Panc1 (cell line): Measurements from ENCODE around the gene CMIP. TPM values are rescaled to one million over a fixed set of nuclear protein-coding genes. Genes with fewer than 3 reads are reported as not detected.

Experiments
- ATAC-seq: fragments of 200-7000 bp; cut with Tn5 transposase; 2 replicates; pipeline ENCODE4 v1.9.1; 2020; ENCODE audit warnings: mild to moderate bottlenecking, moderate library complexity
- BruUV-seq: library from RNA; stranded (reverse); fragments of 400-500 nt; replicated peaks from 2 replicates; lab custom pipeline; 2021; lab: Mats Ljungman, UMichigan
- CTCF ChIA-PET: fragments of 300-600 bp; sonication (Branson Sonifier 250); formaldehyde crosslinking; loops from one replicate; lab custom pipeline; 2022; ENCODE audit warnings: antibody characterized with exemption; lab: Charles Lee
- POLR2A ChIA-PET: fragments of 300-600 bp; sonication (Branson Sonifier 250); formaldehyde crosslinking; loops from one replicate; lab custom pipeline; 2022; ENCODE audit warnings: antibody characterized with exemption; lab: Charles Lee
- DNase-seq: peaks from one replicate; pipeline ENCODE4 v3.0.0-alpha.2; 2010; ENCODE audit warnings: low read depth, low spot score
- H3K27ac ChIP-seq: 2 replicates; pipeline ENCODE4 v1.5.1; 2011; ENCODE audit warnings: mild to moderate bottlenecking, low read length, inconsistent platforms
- H3K27me3 ChIP-seq: fragments of 200-500 bp; sonication (Bioruptor generic); 2 replicates; pipeline ENCODE4 v1.6.0; 2014; ENCODE audit warnings: low read length, inconsistent platforms; ENCODE audit not compliant: control insufficient read depth, insufficient read depth
- H3K36me3 ChIP-seq: fragments of 200-500 bp; sonication (Bioruptor generic); 2 replicates; pipeline ENCODE4 v1.5.1; 2014; ENCODE audit warnings: inconsistent platforms, mild to moderate bottlenecking, low read length, moderate library complexity; ENCODE audit not compliant: control insufficient read depth, insufficient read depth
- H3K4me1 ChIP-seq: 2 replicates; pipeline ENCODE4 v1.5.1; 2011; ENCODE audit warnings: inconsistent platforms, mild to moderate bottlenecking, low read length, moderate library complexity; ENCODE audit not compliant: control insufficient read depth, insufficient read depth
- H3K4me3 ChIP-seq, 2 experiments: 2 replicates each; pipeline ENCODE4 v1.5.1; 2011 to 2012; ENCODE audit warnings: low read depth in 2 of 2, low read length in 2 of 2, mild to moderate bottlenecking in 2 of 2, inconsistent platforms in 1 of 2, moderate library complexity in 1 of 2
- H3K9me3 ChIP-seq: fragments of 200-500 bp; sonication (Bioruptor generic); 2 replicates; pipeline ENCODE4 v1.5.1; 2014; ENCODE audit warnings: low read depth, mild to moderate bottlenecking, inconsistent platforms, low read length, moderate library complexity; ENCODE audit not compliant: control insufficient read depth, insufficient read depth
- CTCF ChIP-seq: fragments of 450-650 bp; IDR thresholded peaks from 2 replicates; pipeline ENCODE4 v1.5.1; 2017; ENCODE audit warnings: mild to moderate bottlenecking
- POLR2AphosphoS5 ChIP-seq: IDR thresholded peaks from 2 replicates; pipeline ENCODE4 v1.6.1; 2012; ENCODE audit warnings: mild to moderate bottlenecking, low read depth, low read length, moderate library complexity
- REST ChIP-seq, 2 experiments: IDR thresholded peaks; 2 replicates each; pipeline ENCODE4 v1.6.1; 2011 to 2012; ENCODE audit warnings: low read depth in 2 of 2, control low read depth in 1 of 2, low read length in 1 of 2, mild to moderate bottlenecking in 1 of 2, moderate library complexity in 1 of 2; ENCODE audit not compliant: insufficient read depth in 1 of 2
- SIN3A ChIP-seq: IDR thresholded peaks from 2 replicates; pipeline ENCODE4 v1.6.1; 2012; ENCODE audit warnings: low read depth, mild to moderate bottlenecking, low read length, moderate library complexity, borderline replicate concordance; ENCODE audit not compliant: insufficient read depth
- TCF7L2 ChIP-seq: IDR thresholded peaks from 2 replicates; pipeline ENCODE4 v1.6.1; 2011; ENCODE audit warnings: mild to moderate bottlenecking, low read depth, low read length, inconsistent platforms
- in situ Hi-C: cut with HindIII; loops from 2 replicates; pipeline ENCODE4 v1.10.0; 2016; ENCODE audit warnings: low sequenced_read_pairs, low pct_unique_long_range_greater_than_20kb
- intact Hi-C: fragments of 100-400 bp; cut with micrococcal nuclease; formaldehyde crosslinking; loops from one replicate; pipeline ENCODE4 v1.10.0; 2022; ENCODE audit not compliant: unreplicated experiment
- total RNA-seq: library from RNA; stranded (reverse); gene quantifications from one replicate; pipeline ENCODE4 v1.2.1, GENCODE V29; 2021; ENCODE audit not compliant: unreplicated experiment

CMIP gene
- total RNA-seq, 1 experiment from 2014 or later, result 49.7 TPM

- intact Hi-C loops, result no loop called here
- DNase-seq (no peak), ATAC-seq (no peak; the same call in 1 of the 2 replicates)
- BruUV-seq, result no TSS peak
- in situ Hi-C loops, result no loop called here
- ChIA-PET POLR2A (no interaction called here), CTCF (no interaction called here)
- no peaks in the 10 kb centered on the region for H3K9me3 ChIP-seq
- H3K36me3 ChIP-seq, result no peaks in the 10 kb centered on the region
- no peak overlapping the region for H3K27ac ChIP-seq
- TF ChIP-seq POLR2AphosphoS5, result no peak
- TF ChIP-seq SIN3A, result no peak
- TF ChIP-seq TCF7L2, result no peak
- TF ChIP-seq REST (IDR thresholded peaks at IDR 0.05; ENCODE audit: insufficient read depth in 1 of 2, low read depth in 2 of 2, low read length in 1 of 2), result no peak
- no peak for TF ChIP-seq CTCF
- no peaks in the 10 kb centered on the region; the same call in 1 of the 2 replicates for H3K4me1 ChIP-seq
- H3K27me3 ChIP-seq, result no peaks in the 10 kb centered on the region
- H3K4me3 ChIP-seq, result no peak overlapping the region
Observed at GRCh38 chr16:81637336-81638235, 193.0 kb downstream of the CMIP start.

GRCh38 chr16:81638286-81638945, 193.8 kb downstream of the CMIP start:
- ChIA-PET CTCF (no interaction called here), POLR2A (no interaction called here)
- intact Hi-C loops (no loop called here), in situ Hi-C loops (no loop called here)
- Histone ChIP-seq H3K4me3 (no peak overlapping the region), H3K9me3 (no peaks in the 10 kb centered on the region), H3K36me3 (no peaks in the 10 kb centered on the region), H3K27ac (no peak overlapping the region), H3K27me3 (no peaks in the 10 kb centered on the region), H3K4me1 (no peaks in the 10 kb centered on the region; the same call in 1 of the 2 replicates)
- DNase-seq, result no peak
- no peak for ATAC-seq
- no peak for TF ChIP-seq REST (IDR thresholded peaks at IDR 0.05; ENCODE audit: insufficient read depth in 1 of 2, low read depth in 2 of 2, low read length in 1 of 2)
- TF ChIP-seq CTCF, result no peak
- TF ChIP-seq SIN3A, result no peak
- no peak for TF ChIP-seq TCF7L2
- TF ChIP-seq POLR2AphosphoS5, result no peak
- BruUV-seq, result no TSS peak
